HG02763 (cell line): ENCODE measurements around the gene DMWD.
A peak's percentile ranks its signal among the peaks of the same experiment; 100 is the strongest.

Experiments
- ATAC-seq: cut with Tn5 transposase; IDR thresholded peaks from one replicate; pipeline ENCODE4 v1.9.1; 2021; ENCODE audit warnings: mild to moderate bottlenecking, moderate library complexity; ENCODE audit not compliant: unreplicated experiment

DMWD gene

GRCh38 chr19:45772130-45772840, 20.4 kb downstream of the DMWD start:
- no peak for ATAC-seq

GRCh38 chr19:45771311-45771933, 21.2 kb downstream of the DMWD start:
- no peak for ATAC-seq

GRCh38 chr19:45770192-45771101, 22.2 kb downstream of the DMWD start:
- peak; percentile 46 for ATAC-seq

GRCh38 chr19:45769821-45770191, 22.8 kb downstream of the DMWD start:
- ATAC-seq: no peak

GRCh38 chr19:45768984-45769782, 23.5 kb downstream of the DMWD start, which contains the start of gene SIX5:
Gene SIX5, minus strand, starts transcription at chr19:45769252. Its CDS starts 408 bp downstream, at chr19:45768844.
- peak; percentile 61 for ATAC-seq

- ATAC-seq: no peak
These were observed 24.0 kb downstream of the DMWD start for GRCh38 chr19:45768655-45768983.

- no peak for ATAC-seq
These were observed 24.6 kb downstream of the DMWD start for GRCh38 chr19:45767881-45768654.

GRCh38 chr19:45767410-45767880, 25.2 kb downstream of the DMWD start:
- no peak for ATAC-seq

- ATAC-seq: no peak
These were observed 25.7 kb downstream of the DMWD start for GRCh38 chr19:45766869-45767346.

GRCh38 chr19:45766296-45766868, 26.3 kb downstream of the DMWD start:
- no peak for ATAC-seq

GRCh38 chr19:45765702-45766295, 26.8 kb downstream of the DMWD start:
- no peak for ATAC-seq

- ATAC-seq: no peak
These were observed 27.5 kb downstream of the DMWD start for GRCh38 chr19:45764945-45765701.

GRCh38 chr19:45764475-45764874, 28.2 kb downstream of the DMWD start:
- ATAC-seq: no peak

GRCh38 chr19:45763691-45764294, 28.9 kb downstream of the DMWD start:
- ATAC-seq: no peak

GRCh38 chr19:45762870-45763631, 29.6 kb downstream of the DMWD start:
- no peak for ATAC-seq

GRCh38 chr19:45761714-45762113, 30.9 kb downstream of the DMWD start:
- no peak for ATAC-seq

GRCh38 chr19:45758921-45759320, 33.7 kb downstream of the DMWD start:
- ATAC-seq: no peak
